Ovary (tissue), 3 donors: Measurements from ENCODE around the gene FLYWCH1.

Source experiments
- CTCF ChIP-seq, 3 donors: fragments of 450-650 bp in 2 of 3; fragments of 200-600 bp in 1 of 3; IDR thresholded peaks; one replicate each; pipeline versions ENCODE4 v1.5.1 to v1.8.0; 2016 to 2022; ENCODE audit warnings: antibody characterized with exemption in 3 of 3, mild to moderate bottlenecking in 1 of 3
- EP300 ChIP-seq: sonication (generic); formaldehyde crosslinking; IDR thresholded peaks from one replicate; pipeline ENCODE4 v1.6.1; 2017; ENCODE audit warnings: antibody characterized with exemption
- POLR2A ChIP-seq: fragments of 450-650 bp; IDR thresholded peaks from one replicate; pipeline ENCODE4 v1.6.1; 2017; ENCODE audit warnings: antibody characterized with exemption, mild to moderate bottlenecking, moderate library complexity
- donor health status: DM: no; HTN: no; CAD: no.

DNA sequence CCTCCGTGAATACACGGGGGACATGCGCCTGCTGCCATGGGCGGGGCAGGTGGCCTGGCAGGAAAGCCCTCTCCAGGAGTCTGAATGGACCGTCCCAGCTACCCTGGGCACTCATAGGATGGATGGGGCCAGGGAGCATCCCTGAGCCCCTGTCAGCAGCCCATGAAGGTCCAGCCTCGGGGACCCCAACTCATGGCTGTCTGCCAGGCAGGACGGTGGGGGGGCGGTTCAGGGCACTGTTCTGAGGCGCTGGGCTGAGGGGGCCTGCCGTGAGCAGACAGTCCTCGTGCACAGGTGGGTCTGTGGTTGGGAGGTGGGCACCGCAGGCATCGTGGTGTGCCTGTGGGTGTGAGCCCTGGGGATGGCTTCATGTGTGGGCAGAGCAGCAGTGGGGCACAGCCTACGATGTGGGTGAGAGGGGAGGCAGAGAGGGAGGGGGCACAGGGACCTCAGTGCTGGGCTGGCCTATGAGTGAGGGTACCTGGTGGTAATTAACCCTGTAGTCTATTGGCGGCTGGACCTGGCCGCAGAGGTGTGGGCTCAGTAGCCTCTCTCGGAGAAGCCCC, 75.0 kb downstream of the FLYWCH1 start:
- no peak for TF ChIP-seq CTCF (IDR thresholded peaks at IDR 0.05)
- TF ChIP-seq EP300, result no peak
- TF ChIP-seq POLR2A, result no peak
